Body of pancreas (tissue), 4 donors: ENCODE data around the gene TSPAN4. TPM values are rescaled to one million over a fixed set of nuclear protein-coding genes. Genes with fewer than 3 reads are reported as not detected.

Source experiments
- ATAC-seq: fragments of 150-250 bp; one replicate; pipeline ENCODE4 v1.9.1; 2016
- DNase-seq, 4 donors: peaks; one replicate each; pipeline ENCODE4 v3.0.0-alpha.2; 2019
- H3K27ac ChIP-seq, 4 donors: fragments of 200-600 bp; sonication (generic); 1 replicate in 3 of 4; 2 replicates in 1 of 4; pipeline versions ENCODE4 v1.5.1 to v1.6.1; 2016 to 2019; ENCODE audit warnings: mild to moderate bottlenecking in 1 of 4, mixed read lengths in 1 of 4, moderate library complexity in 1 of 4
- H3K27me3 ChIP-seq, 2 donors: fragments of 200-600 bp; sonication (generic); one replicate each; pipeline ENCODE4 v1.6.0; 2016; ENCODE audit warnings: mild to moderate bottlenecking in 1 of 2
- H3K36me3 ChIP-seq, 2 donors: fragments of 200-600 bp; sonication (generic); replicated peaks in 1 of 2; 2 replicates each; pipeline ENCODE4 v1.5.1; 2016; ENCODE audit warnings: low read depth in 2 of 2; ENCODE audit not compliant: insufficient read depth in 1 of 2
- H3K4me1 ChIP-seq: fragments of 200-600 bp; sonication (generic); one replicate; pipeline ENCODE4 v1.6.0; 2016
- H3K4me3 ChIP-seq, 2 donors: fragments of 200-600 bp; sonication (generic); 1 replicate in 1 of 2; 2 replicates in 1 of 2; pipeline ENCODE4 v1.5.1; 2016 to 2019
- H3K9me3 ChIP-seq, 3 donors: fragments of 200-600 bp; sonication (generic); 1 replicate in 2 of 3; 2 replicates in 1 of 3; pipeline ENCODE4 v1.5.1; 2016
- POLR2A ChIP-seq, 3 donors: fragments of 450-650 bp; IDR thresholded peaks; one replicate each; pipeline ENCODE4 v1.6.1; 2016; ENCODE audit warnings: antibody characterized with exemption in 3 of 3, mild to moderate bottlenecking in 2 of 3
- WGBS, 2 donors: methylation state at CpG; one replicate each; pipeline ENCODE4 v1.1.5; 2017; 5-methylcytosine and 5-hydroxymethylcytosine counted together
- intact Hi-C: fragments of 100-400 bp; cut with DNase I; formaldehyde crosslinking; loops from one replicate; pipeline ENCODE4 v1.15.1; 2023
- total RNA-seq, 2 donors: library from RNA; depleted of rRNA; stranded (reverse); fragments of >200 nt; gene quantifications; one replicate each; pipeline ENCODE4 v1.1.0, GENCODE V29; 2016
- TF ChIP-seq, protein P1 (sequence below), 7 experiments: fragments of 450-650 bp in 4 of 7; fragments of 200-600 bp in 3 of 7; sonication (generic) in 3 of 7; IDR thresholded peaks; one replicate each; pipeline ENCODE4 v1.5.1; 2016 to 2019; ENCODE audit warnings: antibody characterized with exemption in 7 of 7

The TSPAN4 gene
- total RNA-seq, 2 donors from 2014 or later = 44.9 to 87.7 TPM

- TF ChIP-seq, protein P1, sequence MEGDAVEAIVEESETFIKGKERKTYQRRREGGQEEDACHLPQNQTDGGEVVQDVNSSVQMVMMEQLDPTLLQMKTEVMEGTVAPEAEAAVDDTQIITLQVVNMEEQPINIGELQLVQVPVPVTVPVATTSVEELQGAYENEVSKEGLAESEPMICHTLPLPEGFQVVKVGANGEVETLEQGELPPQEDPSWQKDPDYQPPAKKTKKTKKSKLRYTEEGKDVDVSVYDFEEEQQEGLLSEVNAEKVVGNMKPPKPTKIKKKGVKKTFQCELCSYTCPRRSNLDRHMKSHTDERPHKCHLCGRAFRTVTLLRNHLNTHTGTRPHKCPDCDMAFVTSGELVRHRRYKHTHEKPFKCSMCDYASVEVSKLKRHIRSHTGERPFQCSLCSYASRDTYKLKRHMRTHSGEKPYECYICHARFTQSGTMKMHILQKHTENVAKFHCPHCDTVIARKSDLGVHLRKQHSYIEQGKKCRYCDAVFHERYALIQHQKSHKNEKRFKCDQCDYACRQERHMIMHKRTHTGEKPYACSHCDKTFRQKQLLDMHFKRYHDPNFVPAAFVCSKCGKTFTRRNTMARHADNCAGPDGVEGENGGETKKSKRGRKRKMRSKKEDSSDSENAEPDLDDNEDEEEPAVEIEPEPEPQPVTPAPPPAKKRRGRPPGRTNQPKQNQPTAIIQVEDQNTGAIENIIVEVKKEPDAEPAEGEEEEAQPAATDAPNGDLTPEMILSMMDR (IDR thresholded peaks at IDR 0.05) = no peak
- TF ChIP-seq POLR2A (IDR thresholded peaks at IDR 0.05) = no peak
- intact Hi-C loops = no loop called here
- Histone ChIP-seq H3K4me3 (no peak overlapping the region), H3K27ac (peak overlapping the region in 1 of 4 donors; percentile 26), H3K36me3 (no peaks in the 10 kb centered on the region), H3K9me3 (no peaks in the 10 kb centered on the region), H3K4me1 (peaks cover 18% of the 10 kb centered on the region), H3K27me3 (no peaks in the 10 kb centered on the region)
- DNase-seq (peak; percentile 76 to 88 (median 86)), ATAC-seq (peak; percentile 88)
- WGBS, 2 donors = 23 to 40% methylated on average over 5 to 12 of the region's 12 CpGs
These were observed 33.9 kb downstream of the TSPAN4 start for GRCh38 chr11:876545-876944.

GRCh38 chr11:877565-877964 is 34.9 kb downstream of the TSPAN4 start:
- no peak for DNase-seq
- H3K4me3 ChIP-seq = no peak overlapping the region
- H3K9me3 ChIP-seq = no peaks in the 10 kb centered on the region
- no peak for ATAC-seq
- 92 to 93% methylated on average over 11 of the region's 11 CpGs for WGBS, 2 donors
- peaks cover 18% of the 10 kb centered on the region for H3K4me1 ChIP-seq
- H3K36me3 ChIP-seq = no peaks in the 10 kb centered on the region
- TF ChIP-seq POLR2A (IDR thresholded peaks at IDR 0.05) = no peak
- TF ChIP-seq, protein P1 (IDR thresholded peaks at IDR 0.05) = no peak
- H3K27ac ChIP-seq = no peak overlapping the region
- intact Hi-C loops = no loop called here
- no peaks in the 10 kb centered on the region for H3K27me3 ChIP-seq

- Histone ChIP-seq H3K27ac (no peak overlapping the region), H3K9me3 (no peaks in the 10 kb centered on the region), H3K4me1 (peaks cover 16% of the 10 kb centered on the region), H3K36me3 (no peaks in the 10 kb centered on the region), H3K27me3 (no peaks in the 10 kb centered on the region), H3K4me3 (no peak overlapping the region)
- TF ChIP-seq POLR2A (IDR thresholded peaks at IDR 0.05) = no peak
- TF ChIP-seq, protein P1 (IDR thresholded peaks at IDR 0.05) = no peak
- ATAC-seq (no peak), DNase-seq (no peak)
- intact Hi-C loops = no loop called here
- 85 to 100% methylated on average over 1 to 14 of the region's 14 CpGs for WGBS, 2 donors
These were observed 37.8 kb downstream of the TSPAN4 start for GRCh38 chr11:880447-880846.

- Histone ChIP-seq H3K36me3 (no peaks in the 10 kb centered on the region), H3K27me3 (no peaks in the 10 kb centered on the region), H3K27ac (no peak overlapping the region), H3K9me3 (no peaks in the 10 kb centered on the region), H3K4me1 (no peaks in the 10 kb centered on the region), H3K4me3 (no peak overlapping the region)
- no peak for DNase-seq
- no peak for ATAC-seq
- intact Hi-C loops = no loop called here
- TF ChIP-seq, protein P1 (IDR thresholded peaks at IDR 0.05) = no peak
- no peak for TF ChIP-seq POLR2A (IDR thresholded peaks at IDR 0.05)
- WGBS, 2 donors = 83 to 94% methylated on average over 10 to 13 of the region's 14 CpGs
These were observed 39.9 kb downstream of the TSPAN4 start for GRCh38 chr11:882596-882995.

- intact Hi-C loops = no loop called here
- 78 to 90% methylated on average over 4 to 10 of the region's 10 CpGs for WGBS, 2 donors
- Histone ChIP-seq H3K27ac (no peak overlapping the region), H3K36me3 (no peaks in the 10 kb centered on the region), H3K27me3 (no peaks in the 10 kb centered on the region), H3K4me3 (no peak overlapping the region), H3K9me3 (no peaks in the 10 kb centered on the region), H3K4me1 (no peaks in the 10 kb centered on the region)
- DNase-seq = no peak
- ATAC-seq = no peak
- TF ChIP-seq, protein P1 (IDR thresholded peaks at IDR 0.05) = no peak
- no peak for TF ChIP-seq POLR2A (IDR thresholded peaks at IDR 0.05)
These were observed 40.9 kb downstream of the TSPAN4 start for GRCh38 chr11:883527-883926.
